GM21786 (cell line): Measurements from ENCODE around the gene YAE1.

ENCODE experiments used
- ATAC-seq: cut with Tn5 transposase; IDR thresholded peaks from one replicate; pipeline ENCODE4 v1.9.1; 2021; ENCODE audit not compliant: unreplicated experiment

YAE1 gene

DNA sequence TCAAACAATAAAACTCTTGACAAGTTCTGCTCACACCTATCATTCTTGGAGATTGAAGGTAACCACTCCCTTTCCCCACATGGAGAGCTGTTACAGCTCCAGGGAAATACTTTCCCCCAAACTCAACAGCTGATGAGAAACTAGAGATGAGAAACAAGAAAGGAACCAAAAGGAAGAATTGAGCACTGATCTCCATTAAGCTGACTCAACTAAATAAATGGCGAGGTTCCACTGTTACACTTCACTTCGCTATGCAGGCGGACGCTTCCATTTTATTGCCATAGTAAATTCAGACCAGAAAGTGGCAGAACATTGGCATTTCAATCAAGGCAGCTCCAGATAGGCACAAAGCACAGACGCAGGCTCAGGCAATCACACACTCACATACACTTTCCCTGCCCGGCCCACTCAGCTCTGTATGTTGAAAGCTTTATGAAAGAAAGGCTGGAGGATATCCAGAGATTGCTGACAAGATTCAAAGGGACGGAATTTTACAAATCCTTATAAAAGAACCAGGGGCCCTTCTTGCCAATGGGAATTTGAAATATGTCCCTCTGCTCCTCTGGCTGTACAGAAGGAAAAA, 11.5 kb upstream of the YAE1 start:
- ATAC-seq, result no peak

DNA sequence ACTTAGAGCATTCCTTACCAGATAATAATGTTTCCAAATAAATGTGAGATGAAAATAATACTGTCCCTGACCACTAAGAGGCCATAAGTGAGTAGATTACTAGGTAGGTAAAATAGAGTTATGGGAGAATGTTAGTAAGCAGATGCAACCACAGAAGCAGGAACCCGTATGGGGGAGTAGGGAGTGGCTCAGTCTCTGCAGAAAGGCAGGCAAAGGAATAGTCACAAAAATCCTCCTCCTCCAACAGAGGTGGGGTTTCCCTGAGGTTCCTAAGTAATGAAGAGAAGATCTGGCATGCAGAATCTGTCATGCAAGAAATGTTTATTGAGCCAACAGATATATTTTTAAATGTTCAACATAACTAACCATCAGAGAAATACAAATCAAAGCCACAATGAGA, 9.0 kb upstream of the YAE1 start:
- no peak for ATAC-seq

DNA sequence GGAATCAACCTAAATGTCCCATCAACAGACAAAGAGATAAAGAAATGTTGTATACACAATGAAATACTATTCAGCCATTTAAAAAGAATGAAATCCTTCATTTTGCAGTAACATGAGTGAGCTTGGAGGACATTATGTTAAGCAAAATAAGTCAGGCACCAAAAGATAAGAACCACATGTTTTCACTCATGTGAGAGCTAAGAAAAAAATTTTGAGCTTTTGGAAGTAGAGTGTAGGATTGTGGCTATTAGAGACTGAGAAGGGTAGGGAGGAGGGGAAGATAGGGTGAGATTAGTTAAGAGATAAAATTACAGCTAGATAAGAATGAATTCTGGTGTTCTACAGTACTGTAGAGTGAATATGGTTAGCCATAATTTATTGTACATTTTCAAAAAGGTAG, 8.3 kb upstream of the YAE1 start:
- no peak for ATAC-seq

DNA sequence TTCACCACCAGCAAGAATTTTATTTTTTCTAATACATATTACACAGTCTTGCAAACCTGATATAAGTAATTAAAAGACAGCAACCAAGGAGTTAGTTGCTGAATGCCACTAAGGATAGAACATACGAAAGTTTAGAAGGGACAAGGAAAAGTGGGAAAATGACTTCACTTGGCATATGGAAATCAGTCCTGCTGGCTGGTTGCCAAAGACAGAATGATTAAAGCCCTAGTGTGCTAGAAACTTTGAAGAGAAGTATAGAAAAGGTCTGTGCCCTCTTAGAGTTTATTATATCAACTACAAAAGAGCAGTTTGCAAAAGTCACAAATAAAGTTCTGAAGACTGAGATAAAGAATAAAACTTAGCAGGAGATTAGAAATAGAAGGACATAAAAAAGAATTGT, 5.8 kb upstream of the YAE1 start:
- no peak for ATAC-seq

DNA sequence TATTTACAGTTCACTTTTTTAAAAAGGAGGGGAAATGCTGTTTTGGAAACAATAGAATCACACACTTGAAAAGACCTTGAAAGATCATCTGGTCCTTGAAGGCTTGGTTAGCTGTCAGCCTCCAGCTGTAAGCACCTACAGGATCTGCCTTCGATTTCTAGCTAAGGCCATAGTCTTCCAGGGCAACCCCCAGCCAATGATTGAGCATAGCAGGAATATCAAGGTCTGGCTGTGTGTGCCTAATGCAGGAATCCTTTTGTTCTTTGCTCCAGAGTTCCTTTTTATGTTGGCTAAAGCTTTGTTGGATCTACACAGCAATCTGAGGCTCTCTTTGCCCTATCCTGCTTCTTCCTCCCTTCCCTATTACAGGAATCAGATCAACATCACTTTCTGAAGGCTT, 5.2 kb upstream of the YAE1 start:
- no peak for ATAC-seq

DNA sequence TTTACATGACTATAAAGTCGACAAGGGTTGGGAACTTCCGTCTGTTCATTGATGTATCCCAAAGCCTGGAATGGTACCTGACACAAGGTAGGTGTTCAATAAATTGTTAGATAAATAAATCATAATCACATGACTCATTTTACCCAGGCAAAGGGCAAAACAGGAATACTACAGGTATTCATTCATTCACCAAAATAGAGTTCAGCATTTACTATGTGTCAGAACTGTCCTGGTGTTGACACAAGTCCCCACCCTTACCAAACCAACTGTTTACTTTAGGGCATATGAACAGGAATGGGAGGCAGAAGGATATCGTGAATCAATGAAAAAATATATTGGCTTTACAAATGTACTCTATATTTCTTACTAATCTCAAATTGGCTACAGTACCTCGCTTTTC, 666 bp upstream of the YAE1 start:
- ATAC-seq, result no peak

DNA sequence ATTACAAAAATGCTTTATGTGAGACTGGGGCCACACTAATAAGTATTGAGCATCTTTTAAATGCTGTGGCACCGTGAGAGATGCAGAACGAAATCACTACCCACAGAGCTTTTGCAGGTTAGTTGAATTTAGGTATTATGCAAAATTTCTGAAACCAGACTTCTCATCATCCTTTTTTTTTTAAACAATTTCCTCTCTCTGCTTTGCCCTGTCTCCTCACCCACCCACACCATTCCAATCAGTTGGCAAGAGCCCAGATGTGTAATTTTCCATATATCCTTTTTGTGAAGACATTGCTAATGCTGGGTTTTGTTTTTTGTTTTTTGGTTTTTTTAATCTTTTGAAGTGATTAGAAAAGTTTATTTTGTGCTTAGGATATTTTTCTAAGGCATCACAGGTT, 1.1 kb downstream of the YAE1 start:
- no peak for ATAC-seq

DNA sequence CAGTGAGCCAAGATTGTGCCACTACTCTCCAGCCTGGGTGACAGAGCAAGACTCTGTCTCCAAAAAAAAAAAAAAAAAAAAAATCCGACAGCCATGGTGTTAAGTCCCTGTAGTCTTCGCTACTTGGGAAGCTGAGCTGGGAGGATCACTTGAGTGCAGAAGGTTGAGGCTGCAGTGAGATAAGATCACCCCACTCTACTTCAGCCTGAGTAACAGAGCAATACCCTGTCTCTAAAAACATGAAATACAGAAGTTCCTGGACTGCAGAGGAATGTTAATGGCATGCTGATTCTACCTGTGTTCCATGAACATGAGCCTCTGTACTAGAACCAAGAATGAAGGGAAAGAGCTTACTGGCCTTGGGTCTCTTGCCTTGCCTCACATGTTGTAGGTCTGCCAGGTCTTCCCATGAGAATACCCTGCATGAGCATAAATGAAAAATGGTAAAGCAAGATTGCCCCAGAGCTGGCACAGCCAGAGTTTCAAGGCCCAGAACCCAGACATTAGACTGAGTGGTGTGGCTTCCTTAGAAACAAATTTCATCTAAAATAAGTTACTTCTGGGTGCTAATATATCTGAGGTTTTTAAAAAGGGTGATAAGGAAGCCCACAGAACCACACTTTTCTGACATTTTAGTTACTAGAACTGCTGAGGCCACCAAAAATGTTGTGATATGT, 8.6 kb downstream of the YAE1 start:
- no peak for ATAC-seq

DNA sequence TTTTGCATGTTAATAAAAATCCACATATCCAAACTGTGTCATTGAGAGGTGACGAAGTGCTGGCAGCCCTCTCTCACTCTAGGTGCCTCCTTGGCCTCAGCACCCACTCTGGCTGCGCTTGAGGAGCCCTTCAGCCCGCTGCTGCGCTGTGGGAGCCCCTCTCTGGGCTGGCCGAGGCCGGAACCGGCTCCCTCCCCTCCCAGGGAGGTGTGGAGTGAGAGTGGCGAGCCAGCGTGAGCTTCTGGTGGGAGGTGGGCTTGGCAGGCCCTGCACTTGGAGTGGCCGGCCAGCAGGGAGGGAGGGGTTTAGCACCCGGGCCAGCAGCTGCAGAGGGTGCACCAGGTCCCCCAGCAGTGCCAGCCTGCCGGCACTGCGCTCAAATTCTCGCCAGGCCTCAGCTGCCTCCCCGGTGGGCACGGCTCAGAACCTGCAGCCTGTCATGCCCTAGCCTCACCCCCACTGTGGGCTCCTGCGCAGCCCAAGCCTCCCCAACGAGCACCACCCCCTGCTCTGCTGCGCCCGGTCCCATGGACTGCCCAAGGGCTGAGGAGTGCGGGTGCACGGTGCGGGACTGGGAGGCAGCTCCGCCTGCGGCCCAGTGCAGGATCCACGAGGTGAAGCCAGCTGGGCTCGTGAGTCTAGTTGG, 11.1 kb downstream of the YAE1 start:
- ATAC-seq, result no peak

DNA sequence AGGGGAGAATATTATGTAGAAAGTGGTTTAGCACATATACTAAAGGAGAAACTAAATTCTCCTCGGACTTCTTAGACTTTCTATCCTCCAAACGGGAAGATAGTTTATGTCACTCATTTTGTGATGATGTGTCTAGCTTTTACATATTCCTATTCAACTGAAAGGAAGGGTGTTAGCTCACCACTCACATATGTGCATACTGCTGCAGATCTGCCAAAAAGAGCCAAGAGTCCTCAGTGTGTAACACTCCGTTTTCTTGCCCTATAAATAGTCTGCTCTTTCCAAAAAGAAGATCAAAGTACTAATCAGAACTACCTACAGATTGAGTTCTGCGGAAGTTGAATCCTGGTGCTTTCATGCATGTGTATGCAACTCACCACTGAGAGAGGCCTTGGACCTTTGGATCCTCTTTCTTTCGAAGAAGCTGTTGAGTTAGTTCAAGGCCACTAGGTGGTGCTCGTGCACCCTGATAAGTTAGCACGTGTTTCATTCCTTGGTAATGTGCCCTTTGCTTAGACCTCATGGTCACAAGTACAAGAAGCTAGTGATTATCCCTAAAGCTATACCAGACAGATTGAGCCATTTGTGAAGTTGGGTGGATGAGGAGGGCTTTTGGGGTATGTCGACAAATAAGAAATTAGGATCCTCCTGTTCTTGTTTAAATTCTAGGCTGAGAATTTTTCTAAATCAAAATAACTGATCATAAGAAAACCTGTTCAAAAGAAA, 14.1 kb downstream of the YAE1 start:
- ATAC-seq, result peak; percentile 97

DNA sequence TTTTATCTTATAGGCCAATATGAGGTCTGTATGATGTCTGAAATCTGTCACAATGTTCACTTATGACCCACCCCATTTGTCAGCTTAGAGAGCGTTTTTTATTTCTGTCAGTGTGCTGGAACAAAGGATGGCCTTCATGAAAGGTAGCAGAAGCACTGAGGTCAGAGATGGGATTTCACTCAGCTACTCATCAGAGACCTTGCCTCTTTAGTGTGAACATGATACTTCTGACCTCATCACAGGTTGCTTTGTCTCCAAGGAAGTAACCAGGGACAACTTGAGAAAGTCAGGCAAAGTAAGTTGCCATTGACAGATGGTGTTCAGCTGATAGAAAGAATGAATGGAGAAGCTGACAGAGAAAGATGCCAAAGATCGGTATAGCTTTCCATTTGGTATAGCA, 16.3 kb downstream of the YAE1 start:
- ATAC-seq, result no peak

DNA sequence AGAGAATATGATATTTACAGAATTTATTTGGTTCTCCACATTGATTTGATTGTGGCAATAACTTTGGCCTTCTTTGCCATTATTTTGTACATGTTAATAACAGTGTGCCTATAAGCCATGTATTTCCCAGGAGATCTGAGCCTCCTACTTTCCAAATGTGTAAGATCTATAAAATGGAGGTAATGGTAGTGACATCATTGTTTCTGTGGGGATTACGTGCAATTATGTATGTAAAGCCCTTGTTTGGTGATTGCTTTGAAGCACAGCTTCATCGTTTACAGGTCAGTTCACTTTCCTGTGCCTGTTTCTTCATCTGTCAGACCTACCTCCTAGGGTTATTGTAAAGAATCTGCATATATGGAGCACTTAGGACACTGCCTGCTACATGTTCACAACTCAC, 17.3 kb downstream of the YAE1 start:
- ATAC-seq, result no peak

DNA sequence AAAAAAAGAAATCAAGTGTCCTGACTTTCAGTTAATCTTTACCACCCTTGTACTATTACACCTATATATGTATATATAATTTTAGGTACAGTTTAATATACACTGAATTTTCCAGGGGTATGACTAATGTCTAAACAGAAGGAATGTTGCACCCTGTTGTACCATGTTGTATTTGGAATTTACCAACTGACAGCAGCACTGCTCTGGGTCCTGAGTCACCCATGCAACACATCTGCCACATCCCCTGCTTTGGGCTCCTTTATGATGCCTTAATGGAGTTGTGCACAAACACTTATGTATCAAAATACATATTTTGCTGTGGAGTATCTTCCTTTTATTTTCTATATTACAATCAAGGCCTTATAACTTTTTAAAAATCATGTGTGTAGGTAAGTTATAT, 21.2 kb downstream of the YAE1 start:
- ATAC-seq, result no peak

DNA sequence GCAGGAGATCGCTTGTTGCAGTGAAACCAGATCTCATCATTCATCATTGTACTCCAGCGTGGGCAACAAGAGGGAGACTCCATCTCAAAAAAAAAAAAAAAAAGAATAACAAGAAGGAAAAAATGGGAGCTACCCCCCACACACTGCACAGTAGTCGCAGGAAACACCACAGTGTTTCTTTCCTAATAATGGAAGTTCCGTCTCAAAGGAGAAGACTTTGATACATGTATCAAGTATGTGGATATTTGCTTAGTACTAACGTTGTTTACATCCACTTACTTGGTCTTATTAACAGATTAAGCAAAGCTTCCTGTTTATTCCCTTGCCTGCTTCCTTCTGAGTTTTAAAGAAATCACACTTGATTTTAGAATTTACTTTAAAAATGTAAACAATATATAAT, 22.2 kb downstream of the YAE1 start:
- no peak for ATAC-seq

DNA sequence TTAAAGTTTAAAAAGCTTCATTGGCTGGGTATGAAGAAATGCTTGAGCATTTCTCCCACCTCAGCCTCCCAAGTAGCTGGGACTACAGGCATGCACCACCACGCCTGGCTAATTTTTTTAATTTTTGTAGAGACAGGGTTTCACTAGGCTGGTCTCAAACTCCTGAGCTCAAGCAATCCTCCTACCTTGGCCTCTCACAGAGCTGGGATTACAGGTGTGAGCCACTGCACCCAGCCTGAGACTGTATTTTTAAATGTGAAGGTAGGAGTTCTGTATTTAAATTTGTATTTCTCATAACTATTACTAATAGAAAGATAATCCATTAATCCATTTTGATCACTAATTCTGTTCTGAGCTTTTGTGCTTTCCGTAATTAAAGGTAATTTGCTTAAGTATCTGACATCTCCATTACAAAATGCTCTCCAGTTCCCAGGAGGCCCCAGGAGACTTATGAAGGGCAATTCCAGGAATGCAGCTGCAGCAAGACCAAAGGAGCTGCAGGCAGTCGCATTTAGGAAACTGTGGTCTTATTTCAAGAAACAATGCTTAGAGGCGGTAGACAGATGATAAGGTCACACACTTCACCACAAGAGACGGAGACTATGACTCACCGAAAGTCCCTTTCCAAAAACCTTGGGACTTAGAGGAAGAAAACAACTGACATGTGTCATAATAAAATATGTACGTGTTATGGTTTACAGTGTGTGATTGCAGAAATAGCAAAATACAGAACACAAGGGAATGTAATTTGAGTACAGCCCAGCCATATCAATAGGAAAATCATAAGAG, 23.3 kb downstream of the YAE1 start:
- peak; percentile 95 for ATAC-seq

DNA sequence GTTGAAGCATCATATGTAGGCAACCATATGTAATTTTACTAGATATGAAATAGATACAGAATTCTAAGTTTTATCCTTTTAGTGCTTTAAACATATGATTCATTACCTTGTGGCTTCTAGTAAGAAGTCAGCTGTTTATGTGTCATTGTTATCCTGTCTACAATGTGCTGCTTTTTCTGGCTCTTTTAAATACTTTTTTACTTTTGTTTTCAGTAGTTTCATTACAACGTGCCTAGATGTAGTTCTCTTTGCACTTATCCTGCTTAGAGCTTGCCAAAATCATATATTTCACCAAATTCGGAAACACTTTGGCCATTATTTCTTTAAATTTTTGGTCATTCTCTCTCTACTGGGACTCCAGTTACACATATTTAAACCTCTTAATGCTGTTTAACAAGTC, 26.4 kb downstream of the YAE1 start:
- no peak for ATAC-seq

DNA sequence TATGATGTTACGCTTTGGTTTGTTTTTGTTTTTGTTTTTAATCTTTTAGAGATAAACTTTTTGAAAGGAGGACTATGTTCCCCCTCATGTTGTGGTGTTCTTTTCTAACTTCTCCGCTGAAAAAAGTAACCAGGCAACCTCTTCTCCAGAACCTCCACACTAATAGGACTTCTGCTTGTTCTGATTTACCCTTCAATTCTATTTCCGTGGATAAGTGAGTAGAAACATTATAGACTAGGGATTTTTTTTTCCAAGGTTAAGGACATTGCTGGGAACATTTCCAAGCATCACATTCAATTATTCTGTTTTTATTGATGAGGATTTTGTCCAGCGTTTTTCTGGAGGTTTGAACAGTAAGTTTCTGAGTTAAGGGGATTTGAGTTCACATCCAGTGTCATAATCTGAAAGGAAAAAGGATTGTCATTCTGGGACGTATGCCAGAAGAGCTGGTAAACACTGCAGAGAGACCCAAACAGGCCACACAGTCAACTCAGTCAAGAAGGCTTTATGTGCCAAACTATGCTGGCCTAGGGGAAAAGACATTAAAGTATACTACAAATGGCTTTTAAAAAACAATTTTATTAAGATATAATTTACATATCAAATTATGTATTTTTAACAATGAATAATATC, 28.9 kb downstream of the YAE1 start:
- ATAC-seq, result no peak

DNA sequence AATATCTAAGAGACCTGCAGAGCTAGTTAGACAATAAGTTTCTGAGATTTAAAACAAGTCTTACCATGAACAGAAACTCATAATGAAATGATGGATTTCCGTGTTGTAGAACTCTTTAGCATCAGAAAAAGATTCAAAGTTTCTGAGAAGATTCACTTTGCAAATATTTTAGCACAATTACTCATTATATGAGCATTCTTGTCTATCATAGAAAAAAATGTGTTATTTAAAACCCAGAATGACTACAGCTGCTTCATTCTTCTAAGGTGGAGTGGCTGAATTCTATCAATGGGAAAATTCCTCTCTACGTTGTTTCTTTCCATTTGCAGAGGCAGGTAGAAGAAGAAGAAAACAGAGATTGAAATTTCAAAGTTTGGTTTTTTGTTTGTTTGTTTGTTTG, 36.1 kb downstream of the YAE1 start:
- no peak for ATAC-seq

DNA sequence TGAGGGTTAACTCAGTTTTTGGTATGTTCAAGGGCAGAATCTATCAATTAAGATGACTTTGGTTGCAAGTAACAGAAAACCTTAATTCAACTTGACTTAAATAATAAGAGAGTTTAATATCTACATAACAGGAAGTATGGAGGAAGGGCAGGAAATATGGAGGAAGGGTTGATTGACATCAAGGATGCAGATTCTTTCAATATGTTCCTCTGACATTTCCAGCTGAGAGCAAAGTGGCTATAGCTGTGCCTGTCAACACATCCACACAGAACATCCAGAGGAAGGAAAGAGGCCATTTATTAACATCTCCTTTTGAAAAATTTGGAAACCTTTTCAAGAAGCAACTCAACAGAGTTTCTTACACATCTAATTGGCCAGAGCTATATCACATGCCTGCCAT, 37.7 kb downstream of the YAE1 start:
- no peak for ATAC-seq

DNA sequence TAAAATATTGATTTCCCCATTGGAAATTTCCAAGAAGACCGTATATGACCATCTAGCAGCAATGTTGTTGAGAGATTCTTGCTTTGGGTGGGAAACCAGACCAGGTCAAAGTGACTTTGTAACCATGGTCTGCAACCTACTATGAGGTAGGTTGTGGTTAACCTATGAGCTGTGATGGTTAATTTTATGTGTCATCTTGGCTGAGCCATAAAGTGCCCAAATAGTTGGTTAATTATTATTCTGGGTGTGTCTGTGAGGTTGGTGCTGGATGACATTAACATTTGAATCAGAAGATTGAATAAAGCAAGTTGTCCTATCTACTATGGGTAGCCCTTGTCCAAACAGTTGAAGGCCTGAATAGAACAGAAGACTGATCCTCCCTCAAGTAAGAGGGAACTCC, 38.9 kb downstream of the YAE1 start:
- peak; percentile 68 for ATAC-seq

DNA sequence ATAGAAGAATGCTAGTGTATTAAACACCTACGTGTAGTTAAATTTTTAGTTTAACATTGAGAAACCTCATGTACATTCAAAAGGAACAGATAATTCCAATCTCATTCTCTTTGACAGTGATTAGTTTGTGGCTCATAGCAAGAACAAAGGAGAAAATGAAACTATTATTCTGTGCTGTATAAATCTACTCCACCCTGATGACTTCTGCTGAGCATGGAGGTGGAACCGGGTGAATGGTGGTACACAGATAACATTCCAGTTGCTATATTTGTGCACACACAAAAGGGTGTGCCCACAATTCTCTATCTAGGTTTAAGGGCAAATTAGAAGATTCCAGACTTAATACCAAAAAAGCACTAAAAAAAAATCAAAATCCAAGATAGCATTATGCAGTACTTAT, 40.1 kb downstream of the YAE1 start:
- no peak for ATAC-seq
